Activated T-cell treated with anti-CD3 and anti-CD28 coated beads, Interleukin-2, amount 50 U/mL, for 72 hours (primary cell): ENCODE measurements around the gene FFAR3. TPM values are rescaled to one million over a fixed set of nuclear protein-coding genes. Genes with fewer than 3 reads are reported as not detected.

Experiments used
- ATAC-seq, 2 donors: fragments of 150-1000 bp; cut with Tn5 transposase; replicated peaks in 1 of 2; 2 replicates each; pipeline ENCODE4 v1.10.0; 2021; ENCODE audit warnings: moderate library complexity in 2 of 2, mild to moderate bottlenecking in 1 of 2
- DNase-seq, 2 donors: peaks; one replicate each; pipeline ENCODE4 v3.0.0; 2021 to 2022; ENCODE audit warnings: mixed read lengths in 1 of 2
- H3K27ac Mint-ChIP-seq: one replicate; pipeline ENCODE4 v1.8.0; 2022; ENCODE audit warnings: mild to moderate bottlenecking, moderate library complexity, mixed read lengths
- H3K27me3 Mint-ChIP-seq: one replicate; pipeline ENCODE4 v1.8.0; 2022; ENCODE audit warnings: low read depth, mixed read lengths
- H3K36me3 Mint-ChIP-seq, 2 donors: one replicate each; pipeline ENCODE4 v1.8.0; 2022; ENCODE audit warnings: mixed read lengths in 2 of 2, mild to moderate bottlenecking in 1 of 2; ENCODE audit not compliant: insufficient read depth in 2 of 2
- H3K4me1 Mint-ChIP-seq: one replicate; pipeline ENCODE4 v1.8.0; 2022; ENCODE audit warnings: low read depth, mixed read lengths
- H3K4me3 Mint-ChIP-seq, 2 donors: one replicate each; pipeline ENCODE4 v1.8.0; 2022; ENCODE audit warnings: mild to moderate bottlenecking in 2 of 2, mixed read lengths in 2 of 2, moderate library complexity in 2 of 2
- H3K9me3 Mint-ChIP-seq, 2 donors: one replicate each; pipeline ENCODE4 v1.8.0; 2022; ENCODE audit warnings: mixed read lengths in 2 of 2
- total RNA-seq, 2 donors: library from RNA; stranded (reverse); gene quantifications; one replicate each; pipeline ENCODE4 v1.2.3, GENCODE V29; 2022

Gene FFAR3
- total RNA-seq, 2 donors from 2014 or later: 6.6 to 8.8 TPM

- Mint-ChIP-seq H3K36me3 (no peaks in the 10 kb centered on the region), H3K4me1 (peaks cover 12% of the 10 kb centered on the region), H3K4me3 (no peak overlapping the region), H3K9me3 (peaks cover 0 to 2% of the 10 kb centered on the region in 2 donors), H3K27ac (no peak overlapping the region), H3K27me3 (no peaks in the 10 kb centered on the region)
- ATAC-seq (no peak), DNase-seq (no peak)
These were observed 40.7 kb upstream of the FFAR3 start for GRCh38 chr19:35317464-35318043.

GRCh38 chr19:35318679-35319448 is 39.4 kb upstream of the FFAR3 start:
- peaks cover 0 to 2% of the 10 kb centered on the region in 2 donors for H3K9me3 Mint-ChIP-seq
- H3K27me3 Mint-ChIP-seq: no peaks in the 10 kb centered on the region
- DNase-seq (peak in 1 of 2 donors; percentile 26), ATAC-seq (peak; percentile 44 to 85)
- peaks cover 12% of the 10 kb centered on the region for H3K4me1 Mint-ChIP-seq
- peak overlapping the region; percentile 35 for H3K27ac Mint-ChIP-seq
- H3K4me3 Mint-ChIP-seq: peak overlapping the region in 1 of 2 donors; percentile 25
- no peaks in the 10 kb centered on the region for H3K36me3 Mint-ChIP-seq

- no peaks in the 10 kb centered on the region for H3K36me3 Mint-ChIP-seq
- peaks cover 7% of the 10 kb centered on the region for H3K27me3 Mint-ChIP-seq
- ATAC-seq: peak in 1 of 2 donors; percentile 21
- H3K4me1 Mint-ChIP-seq: peaks cover 12% of the 10 kb centered on the region
- no peak overlapping the region for H3K27ac Mint-ChIP-seq
- no peak for DNase-seq
- H3K4me3 Mint-ChIP-seq: no peak overlapping the region
- H3K9me3 Mint-ChIP-seq: peaks cover 0 to 2% of the 10 kb centered on the region in 2 donors
These were observed 38.1 kb upstream of the FFAR3 start for GRCh38 chr19:35320065-35320713.

- Mint-ChIP-seq H3K9me3 (peaks cover 0 to 2% of the 10 kb centered on the region in 2 donors), H3K4me1 (peaks cover 12% of the 10 kb centered on the region), H3K27ac (no peak overlapping the region), H3K36me3 (no peaks in the 10 kb centered on the region), H3K4me3 (no peak overlapping the region), H3K27me3 (peaks cover 14% of the 10 kb centered on the region)
- DNase-seq: no peak
- ATAC-seq: no peak
These were observed 37.0 kb upstream of the FFAR3 start for GRCh38 chr19:35321291-35321690.

- Mint-ChIP-seq H3K27ac (no peak overlapping the region), H3K36me3 (no peaks in the 10 kb centered on the region), H3K27me3 (peaks cover 14% of the 10 kb centered on the region), H3K4me1 (peaks cover 12% of the 10 kb centered on the region), H3K9me3 (peaks cover 0 to 2% of the 10 kb centered on the region in 2 donors), H3K4me3 (no peak overlapping the region)
- ATAC-seq: no peak
- DNase-seq: no peak
These were observed 36.2 kb upstream of the FFAR3 start for GRCh38 chr19:35322014-35322413.

GRCh38 chr19:35327642-35328041 is 30.6 kb upstream of the FFAR3 start:
- Mint-ChIP-seq H3K27me3 (peaks cover 39% of the 10 kb centered on the region), H3K4me1 (peaks cover 45% of the 10 kb centered on the region), H3K9me3 (no peaks in the 10 kb centered on the region), H3K27ac (peak overlapping the region; percentile 2), H3K4me3 (no peak overlapping the region), H3K36me3 (no peaks in the 10 kb centered on the region)
- DNase-seq (no peak), ATAC-seq (no peak)

- H3K9me3 Mint-ChIP-seq: no peaks in the 10 kb centered on the region
- H3K36me3 Mint-ChIP-seq: no peaks in the 10 kb centered on the region
- peaks cover 40% of the 10 kb centered on the region for H3K27me3 Mint-ChIP-seq
- peak in 1 of 2 donors; percentile 28 for DNase-seq
- H3K27ac Mint-ChIP-seq: no peak within 1 kb of the TSS
- ATAC-seq: peak; percentile 54 to 63
- H3K4me1 Mint-ChIP-seq: peaks cover 58% of the 10 kb centered on the region
- H3K4me3 Mint-ChIP-seq: peak within 1 kb of the TSS; percentile 65 to 81
These were observed 29.4 kb upstream of the FFAR3 start, which contains the start of gene CD22 for GRCh38 chr19:35328851-35329285. Gene CD22, plus strand, starts transcription at chr19:35329187. Its CDS starts 2,854 bp downstream, at chr19:35332041.

- H3K27ac Mint-ChIP-seq: no peak overlapping the region
- H3K36me3 Mint-ChIP-seq: no peaks in the 10 kb centered on the region
- H3K27me3 Mint-ChIP-seq: peaks cover 40% of the 10 kb centered on the region
- peak; percentile 8 to 33 for ATAC-seq
- no peak for DNase-seq
- H3K4me1 Mint-ChIP-seq: peaks cover 62% of the 10 kb centered on the region
- H3K4me3 Mint-ChIP-seq: peak overlapping the region; percentile 65 to 81
- H3K9me3 Mint-ChIP-seq: no peaks in the 10 kb centered on the region
These were observed 28.9 kb upstream of the FFAR3 start for GRCh38 chr19:35329323-35329722.

- ATAC-seq (no peak), DNase-seq (no peak)
- H3K36me3 Mint-ChIP-seq: peaks cover 0 to 2% of the 10 kb centered on the region in 2 donors
- peaks cover 74% of the 10 kb centered on the region for H3K4me1 Mint-ChIP-seq
- peak overlapping the region; percentile 29 for H3K27ac Mint-ChIP-seq
- H3K9me3 Mint-ChIP-seq: no peaks in the 10 kb centered on the region
- H3K4me3 Mint-ChIP-seq: peak overlapping the region; percentile 33 to 81
- peaks cover 38% of the 10 kb centered on the region for H3K27me3 Mint-ChIP-seq
These were observed 27.8 kb upstream of the FFAR3 start for GRCh38 chr19:35330475-35330874.

- Mint-ChIP-seq H3K9me3 (no peaks in the 10 kb centered on the region), H3K27ac (no peak overlapping the region), H3K27me3 (peaks cover 32% of the 10 kb centered on the region), H3K4me3 (no peak overlapping the region), H3K4me1 (peaks cover 85% of the 10 kb centered on the region), H3K36me3 (peaks cover 0 to 2% of the 10 kb centered on the region in 2 donors)
- no peak for ATAC-seq
- no peak for DNase-seq
These were observed 26.6 kb upstream of the FFAR3 start for GRCh38 chr19:35331551-35332214.

GRCh38 chr19:35332817-35333216 is 25.4 kb upstream of the FFAR3 start:
- ATAC-seq (peak; percentile 76), DNase-seq (peak; percentile 55 to 57)
- H3K27ac Mint-ChIP-seq: no peak overlapping the region
- H3K9me3 Mint-ChIP-seq: no peaks in the 10 kb centered on the region
- H3K4me3 Mint-ChIP-seq: peak overlapping the region; percentile 41 to 55
- peaks cover 83% of the 10 kb centered on the region for H3K4me1 Mint-ChIP-seq
- peaks cover 0 to 2% of the 10 kb centered on the region in 2 donors for H3K36me3 Mint-ChIP-seq
- H3K27me3 Mint-ChIP-seq: peaks cover 26% of the 10 kb centered on the region

- H3K27me3 Mint-ChIP-seq: peaks cover 24% of the 10 kb centered on the region
- DNase-seq (no peak), ATAC-seq (no peak)
- H3K4me3 Mint-ChIP-seq: peak overlapping the region in 1 of 2 donors; percentile 11
- no peaks in the 10 kb centered on the region for H3K9me3 Mint-ChIP-seq
- H3K4me1 Mint-ChIP-seq: peaks cover 68% of the 10 kb centered on the region
- H3K27ac Mint-ChIP-seq: no peak overlapping the region
- peaks cover 0 to 2% of the 10 kb centered on the region in 2 donors for H3K36me3 Mint-ChIP-seq
These were observed 24.0 kb upstream of the FFAR3 start for GRCh38 chr19:35334144-35334753.
